IMR-90 (cell line): ENCODE measurements around the gene L1TD1. TPM values are rescaled to one million over a fixed set of nuclear protein-coding genes. Genes with fewer than 3 reads are reported as not detected.
"Not testable (repeated sequence)": the region's sequence is repeated elsewhere in the genome, so short reads cannot be mapped to it uniquely, and the experiment has no call there.

ENCODE experiments used
- ATAC-seq: fragments of 200-7000 bp; cut with Tn5 transposase; 2 replicates; pipeline ENCODE4 v1.9.1; 2020; ENCODE audit warnings: low read depth, mild to moderate bottlenecking, moderate library complexity
- BruUV-seq: library from RNA; stranded (reverse); fragments of 400-500 nt; replicated peaks from 2 replicates; lab custom pipeline; 2021; lab: Mats Ljungman, UMichigan
- CTCF ChIA-PET: fragments of 300-600 bp; formaldehyde crosslinking; extraction: SDS; loops from one replicate; lab custom pipeline; 2021; ENCODE audit warnings: antibody characterized with exemption; lab: Yijun Ruan, JAX
- POLR2A ChIA-PET: fragments of 300-600 bp; sonication (Branson Sonifier 250); formaldehyde crosslinking; loops from one replicate; lab custom pipeline; 2022; ENCODE audit warnings: antibody characterized with exemption; ENCODE audit not compliant: unreplicated experiment; lab: Charles Lee
- DNase-seq: peaks from one replicate; pipeline ENCODE4 v3.0.0; 2013
- H2AFZ ChIP-seq: replicated peaks from 2 replicates; pipeline ENCODE3; 2013; ENCODE audit warnings: low read length, mild to moderate bottlenecking; ENCODE audit not compliant: poor library complexity
- H2AK5ac ChIP-seq: 2 replicates; pipeline ENCODE4 v1.6.1; 2013; ENCODE audit warnings: low read depth, low read length, inconsistent platforms
- H2AK9ac ChIP-seq: replicated peaks from 2 replicates; pipeline ENCODE3; 2013; ENCODE audit warnings: mild to moderate bottlenecking, low read depth, low read length, moderate library complexity; ENCODE audit not compliant: poor library complexity
- H2BK120ac ChIP-seq: 2 replicates; pipeline ENCODE4 v1.6.1; 2013; ENCODE audit warnings: low read depth, low read length, inconsistent platforms
- H2BK15ac ChIP-seq: 3 replicates; pipeline ENCODE4 v1.6.1; 2013; ENCODE audit warnings: low read depth, low read length, inconsistent platforms
- H2BK20ac ChIP-seq: 2 replicates; pipeline ENCODE4 v1.6.1; 2013; ENCODE audit warnings: low read depth, mild to moderate bottlenecking, inconsistent platforms, low read length, moderate library complexity
- H2BK5ac ChIP-seq: 2 replicates; pipeline ENCODE4 v1.6.1; 2013; ENCODE audit warnings: mild to moderate bottlenecking, low read depth, low read length, inconsistent platforms; ENCODE audit not compliant: poor library complexity, severe bottlenecking
- H3K14ac ChIP-seq: replicated peaks from 2 replicates; pipeline ENCODE4 v1.6.1; 2013; ENCODE audit warnings: low read depth, low read length, inconsistent platforms
- H3K18ac ChIP-seq: 2 replicates; pipeline ENCODE4 v1.6.1; 2013; ENCODE audit warnings: low read depth, low read length, control low read depth
- H3K23ac ChIP-seq: 2 replicates; pipeline ENCODE4 v1.6.1; 2013; ENCODE audit warnings: low read depth, low read length, inconsistent platforms
- H3K27ac ChIP-seq: 2 replicates; pipeline ENCODE4 v1.5.1; 2013; ENCODE audit warnings: mild to moderate bottlenecking, control low read depth, low read length; ENCODE audit not compliant: insufficient read depth
- H3K27me3 ChIP-seq: 2 replicates; pipeline ENCODE4 v1.6.1; 2013; ENCODE audit warnings: low read length; ENCODE audit not compliant: control insufficient read depth, insufficient read depth
- H3K36me3 ChIP-seq: 2 replicates; pipeline ENCODE4 v1.6.1; 2013; ENCODE audit warnings: low read length, mixed read lengths; ENCODE audit not compliant: control insufficient read depth, insufficient read depth
- H3K4ac ChIP-seq: 2 replicates; pipeline ENCODE4 v1.6.1; 2013; ENCODE audit warnings: low read depth, low read length, inconsistent platforms
- H3K4me1 ChIP-seq: 2 replicates; pipeline ENCODE4 v1.6.1; 2013; ENCODE audit warnings: low read length, mixed read lengths; ENCODE audit not compliant: control insufficient read depth, insufficient read depth
- H3K4me2 ChIP-seq: 2 replicates; pipeline ENCODE4 v1.6.1; 2013; ENCODE audit warnings: low read depth, mild to moderate bottlenecking, control low read depth, low read length, moderate library complexity
- H3K4me3 ChIP-seq: 2 replicates; pipeline ENCODE4 v1.5.1; 2013; ENCODE audit warnings: low read depth, mild to moderate bottlenecking, control low read depth, low read length, moderate library complexity; ENCODE audit not compliant: insufficient read depth
- H3K56ac ChIP-seq: 2 replicates; pipeline ENCODE4 v1.6.1; 2013; ENCODE audit warnings: low read length, inconsistent platforms; ENCODE audit not compliant: insufficient read depth; ENCODE audit errors: extremely low read depth
- H3K79me1 ChIP-seq, 2 experiments: 2 replicates each; pipeline ENCODE4 v1.6.1; 2013; ENCODE audit warnings: low read length in 2 of 2, inconsistent platforms in 1 of 2, low read depth in 1 of 2
- H3K9ac ChIP-seq: 2 replicates; pipeline ENCODE4 v1.6.1; 2013; ENCODE audit warnings: low read depth, low read length, control low read depth
- H3K9me1 ChIP-seq: 2 replicates; pipeline ENCODE4 v1.6.1; 2013; ENCODE audit warnings: low read length, inconsistent platforms; ENCODE audit not compliant: insufficient read depth
- H3K9me3 ChIP-seq: 2 replicates; pipeline ENCODE4 v1.6.1; 2013; ENCODE audit warnings: low read length; ENCODE audit not compliant: control insufficient read depth, insufficient read depth
- H4K20me1 ChIP-seq: 2 replicates; pipeline ENCODE4 v1.6.1; 2013; ENCODE audit warnings: low read length, inconsistent platforms; ENCODE audit not compliant: insufficient read depth
- H4K5ac ChIP-seq: 2 replicates; pipeline ENCODE4 v1.6.1; 2013; ENCODE audit warnings: mild to moderate bottlenecking, low read depth, low read length, control low read depth
- H4K8ac ChIP-seq, 2 experiments: 2 replicates each; pipeline ENCODE4 v1.6.1; 2013; ENCODE audit warnings: low read depth in 2 of 2, low read length in 2 of 2, control low read depth in 1 of 2, inconsistent platforms in 1 of 2
- H4K91ac ChIP-seq: 2 replicates; pipeline ENCODE4 v1.6.1; 2013; ENCODE audit warnings: low read depth, low read length, inconsistent platforms; ENCODE audit not compliant: insufficient read depth
- CHD1 ChIP-seq: IDR thresholded peaks from 2 replicates; pipeline ENCODE4 v1.6.1; 2012; ENCODE audit warnings: low read depth, low read length, improper control_type of control experiment
- CTCF ChIP-seq: conservative IDR thresholded peaks from 2 replicates; pipeline ENCODE4 v1.5.1; 2012; ENCODE audit warnings: mild to moderate bottlenecking, low read depth, low read length, improper control_type of control experiment
- ELK1 ChIP-seq: fragments of 150-350 bp; IDR thresholded peaks from 2 replicates; pipeline ENCODE4 v1.6.1; 2016; ENCODE audit warnings: low read depth, mild to moderate bottlenecking, low read length, moderate library complexity, borderline replicate concordance
- MAZ ChIP-seq: IDR thresholded peaks from 2 replicates; pipeline ENCODE4 v1.6.1; 2012; ENCODE audit warnings: low read depth, mild to moderate bottlenecking, low read length, improper control_type of control experiment, moderate library complexity, borderline replicate concordance
- NFE2L2 ChIP-seq: fragments of 150-350 bp; IDR thresholded peaks from 2 replicates; pipeline ENCODE4 v1.6.1; 2016; ENCODE audit warnings: low read depth, mild to moderate bottlenecking, low read length
- POLR2A ChIP-seq: IDR thresholded peaks from 2 replicates; pipeline ENCODE4 v1.6.1; 2012; ENCODE audit warnings: mild to moderate bottlenecking, low read depth, low read length
- WGBS, 2 experiments: methylation state at CpG; one replicate each; pipeline versions ENCODE4 v1.1.5 to v1.1.7; 2013; ENCODE audit warnings: missing lambda C conversion rate in 2 of 2; ENCODE audit not compliant: insufficient read length in 1 of 2; ENCODE audit errors: extremely low coverage in 2 of 2; 5-methylcytosine and 5-hydroxymethylcytosine counted together
- dilution Hi-C: fragments of 300-500 bp; cut with HindIII; formaldehyde crosslinking; loops from one replicate; pipeline ENCODE4 v1.14.3; 2018; ENCODE audit warnings: low sequenced_read_pairs; ENCODE audit not compliant: unreplicated experiment
- in situ Hi-C: fragments of 300-500 bp; cut with MboI; formaldehyde crosslinking; loops from 3 replicates; pipeline ENCODE4 v1.14.3; 2019; ENCODE audit warnings: low sequenced_read_pairs, inconsistent platforms, mixed read lengths
- intact Hi-C: fragments of 100-400 bp; cut with micrococcal nuclease; formaldehyde crosslinking; loops from 2 replicates; pipeline ENCODE4 v1.10.0; 2022
- polyA plus RNA-seq, 3 experiments: library from polyadenylated mRNA; depleted of rRNA; stranded (reverse); fragments of >200 nt; gene quantifications; 2 replicates each; pipeline ENCODE4 v1.2.3, GENCODE V29; 2012; ENCODE audit warnings: low replicate concordance in 1 of 3
- total RNA-seq: library from RNA; depleted of rRNA; stranded (reverse); fragments of >200 nt; gene quantifications from 2 replicates; pipeline ENCODE4 v1.2.3, GENCODE V29; 2012

The L1TD1 gene
- total and polyA plus RNA-seq, 2 of the 4 experiments (the other 2 are of a cell fraction): not detected

GRCh38 chr1:62181532-62181931 is 13.1 kb upstream of the L1TD1 start:
- no peak overlapping the region for H3K27ac ChIP-seq
- no peak for TF ChIP-seq POLR2A
- no peak for TF ChIP-seq CTCF
- TF ChIP-seq ELK1: no peak
- TF ChIP-seq NFE2L2: no peak
- no peak for TF ChIP-seq MAZ
- no peak for TF ChIP-seq CHD1
- H3K4me3 ChIP-seq: no peak overlapping the region
- no peaks in the 10 kb centered on the region; the same call in 1 of the 2 replicates for H3K27me3 ChIP-seq
- H4K20me1 ChIP-seq: no peaks in the 10 kb centered on the region
- H3K56ac ChIP-seq: no peak overlapping the region
- no peaks in the 10 kb centered on the region for H3K9me3 ChIP-seq
- no peaks in the 10 kb centered on the region for H3K79me1 ChIP-seq
- no peak for ATAC-seq
- H2BK120ac ChIP-seq: no peak overlapping the region
- no peaks in the 10 kb centered on the region for H3K9me1 ChIP-seq
- no peak overlapping the region for H4K8ac ChIP-seq
- H2AK9ac ChIP-seq: no peak overlapping the region
- H3K18ac ChIP-seq: no peak overlapping the region
- H3K14ac ChIP-seq: no peak overlapping the region
- ChIA-PET CTCF (no interaction called here), POLR2A (no interaction called here)
- no TSS peak for BruUV-seq
- intact Hi-C loops (no loop called here), in situ Hi-C loops (loop anchor here (25.0 kb wide), 1 partner anchor 556 kb away; no protein-coding TSS in a partner anchor), dilution Hi-C loops (no loop called here)
- H3K23ac ChIP-seq: no peak overlapping the region
- H3K4me2 ChIP-seq: no peak overlapping the region
- no peak overlapping the region for H2BK20ac ChIP-seq
- no peak for DNase-seq
- no peak overlapping the region for H3K4ac ChIP-seq
- no peak overlapping the region for H2BK15ac ChIP-seq
- H2AK5ac ChIP-seq: no peak overlapping the region
- H3K4me1 ChIP-seq: no peaks in the 10 kb centered on the region
- no peak overlapping the region for H3K9ac ChIP-seq
- 71% methylated on average over 1 of the region's 7 CpGs; no CpG with 5 or more reads in 1 of the 2 experiments for WGBS, 2 experiments
- no peak overlapping the region for H4K91ac ChIP-seq
- H3K36me3 ChIP-seq: no peaks in the 10 kb centered on the region
- H2BK5ac ChIP-seq: no peak overlapping the region
- no peak overlapping the region for H2AFZ ChIP-seq
- H4K5ac ChIP-seq: no peak overlapping the region

- dilution Hi-C loops, H3K9me1 ChIP-seq, POLR2A ChIA-PET, H3K4me3 ChIP-seq, H3K79me1 ChIP-seq, H3K23ac ChIP-seq, DNase-seq, H3K36me3 ChIP-seq, H3K9me3 ChIP-seq, H2BK15ac ChIP-seq, H3K4ac ChIP-seq, intact Hi-C loops, ATAC-seq, H3K18ac ChIP-seq, H4K91ac ChIP-seq, H2BK5ac ChIP-seq, H2AK5ac ChIP-seq, H2AK9ac ChIP-seq, H3K14ac ChIP-seq, H4K20me1 ChIP-seq, H4K8ac ChIP-seq, H3K27me3 ChIP-seq, H3K4me1 ChIP-seq, H2BK20ac ChIP-seq, H2BK120ac ChIP-seq, H4K5ac ChIP-seq, BruUV-seq, H3K56ac ChIP-seq, H3K9ac ChIP-seq, H2AFZ ChIP-seq, H3K27ac ChIP-seq, H3K4me2 ChIP-seq, CTCF ChIA-PET: not testable (repeated sequence)
- 32% methylated on average over 2 of the region's 8 CpGs; no CpG with 5 or more reads in 1 of the 2 experiments for WGBS, 2 experiments
- in situ Hi-C loops: loop anchor here (25.0 kb wide), 1 partner anchor 555 kb away; no protein-coding TSS in a partner anchor
Measured at GRCh38 chr1:62182157-62182556, 12.5 kb upstream of the L1TD1 start.
